Activated T-cell treated with anti-CD3 and anti-CD28 coated beads for 1 hour (primary cell): ENCODE data around the gene IFT57.
A peak's percentile ranks its signal among the peaks of the same experiment; 100 is the strongest.
"Not testable (repeated sequence)": the region's sequence is repeated elsewhere in the genome, so short reads cannot be mapped to it uniquely, and the experiment has no call there.

Experiments used
- DNase-seq: peaks from one replicate; pipeline ENCODE4 v3.0.0-alpha.2; 2020; ENCODE audit warnings: low read depth

IFT57 gene, protein sequence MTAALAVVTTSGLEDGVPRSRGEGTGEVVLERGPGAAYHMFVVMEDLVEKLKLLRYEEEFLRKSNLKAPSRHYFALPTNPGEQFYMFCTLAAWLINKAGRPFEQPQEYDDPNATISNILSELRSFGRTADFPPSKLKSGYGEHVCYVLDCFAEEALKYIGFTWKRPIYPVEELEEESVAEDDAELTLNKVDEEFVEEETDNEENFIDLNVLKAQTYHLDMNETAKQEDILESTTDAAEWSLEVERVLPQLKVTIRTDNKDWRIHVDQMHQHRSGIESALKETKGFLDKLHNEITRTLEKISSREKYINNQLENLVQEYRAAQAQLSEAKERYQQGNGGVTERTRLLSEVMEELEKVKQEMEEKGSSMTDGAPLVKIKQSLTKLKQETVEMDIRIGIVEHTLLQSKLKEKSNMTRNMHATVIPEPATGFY

GRCh38 chr3:108221911-108222852 is at the start of gene IFT57:
IFT57 (minus strand) TSS chr3:108222424; CDS start chr3:108222322, 102 bp downstream.
- peak; percentile 90 for DNase-seq

GRCh38 chr3:108271626-108272025 is 49.4 kb upstream of the IFT57 start:
- no peak for DNase-seq

DNA sequence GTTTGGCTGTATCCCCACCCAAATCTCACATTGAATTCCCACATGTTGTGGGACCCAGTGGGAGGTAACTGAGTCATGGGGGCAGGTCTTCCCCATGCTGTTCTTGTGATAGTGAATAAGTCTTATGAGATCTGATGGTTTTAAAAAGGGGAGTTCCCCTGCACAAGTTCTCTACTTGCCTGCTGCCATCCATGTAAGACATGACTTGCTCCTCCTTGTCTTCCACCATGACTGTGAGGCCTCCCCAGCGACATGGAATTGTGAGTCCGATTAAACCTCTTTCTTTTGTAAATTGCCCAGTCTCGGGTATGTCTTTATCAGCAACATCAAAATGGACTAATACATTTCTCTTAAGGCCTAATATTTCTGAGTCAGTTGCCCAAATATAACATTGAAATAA is 46.0 kb upstream of the IFT57 start:
- DNase-seq: not testable (repeated sequence)

- DNase-seq: not testable (repeated sequence)
These were observed 42.5 kb upstream of the IFT57 start for GRCh38 chr3:108264534-108265298.

- no peak for DNase-seq
These were observed 32.9 kb upstream of the IFT57 start for GRCh38 chr3:108255131-108255530.

DNA sequence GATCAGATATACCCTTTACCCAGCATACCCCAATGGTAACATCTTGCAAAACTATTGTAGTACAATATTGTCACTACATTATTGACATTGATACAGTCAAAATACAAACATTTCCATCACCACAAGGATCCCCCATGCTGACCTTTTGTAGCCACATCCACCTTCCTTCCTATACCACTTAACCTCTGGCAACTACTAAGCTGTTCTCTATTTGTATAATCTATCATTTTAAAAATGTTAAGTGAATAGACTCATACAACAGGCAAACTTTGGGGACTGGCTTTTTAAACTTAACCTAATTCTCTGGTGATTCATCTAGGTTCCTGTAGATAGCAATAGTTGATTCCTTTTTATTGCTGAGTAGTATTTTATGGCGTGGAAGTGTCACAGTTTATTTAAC is 29.6 kb upstream of the IFT57 start:
- DNase-seq: no peak

- DNase-seq: no peak
These were observed 29.0 kb upstream of the IFT57 start for GRCh38 chr3:108251265-108251664.

DNA sequence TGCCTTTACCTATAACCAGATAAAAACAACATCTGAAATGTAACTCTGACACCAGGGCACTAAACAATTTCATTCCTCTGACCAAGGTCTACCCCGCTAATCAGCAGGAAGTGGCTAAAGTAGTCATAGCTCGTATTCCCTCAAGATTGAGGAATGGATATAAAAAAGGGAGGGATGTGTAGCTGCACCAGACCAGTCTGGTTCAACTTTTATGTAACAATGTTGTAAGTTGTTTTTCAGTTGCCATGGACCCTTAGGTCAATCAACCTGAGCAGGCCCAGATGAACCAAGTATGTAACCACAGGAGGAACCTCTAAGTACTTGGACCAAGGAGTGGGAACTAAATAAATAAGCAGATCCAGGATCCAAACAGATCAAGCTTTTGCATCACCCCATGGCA is 28.4 kb upstream of the IFT57 start:
- no peak for DNase-seq

GRCh38 chr3:108243243-108243642 is 21.0 kb upstream of the IFT57 start:
- no peak for DNase-seq

GRCh38 chr3:108242776-108243175 is 20.6 kb upstream of the IFT57 start:
- DNase-seq: no peak

- no peak for DNase-seq
These were observed 19.5 kb upstream of the IFT57 start for GRCh38 chr3:108241721-108242120.

- no peak for DNase-seq
These were observed 18.9 kb upstream of the IFT57 start for GRCh38 chr3:108241146-108241545.

GRCh38 chr3:108239082-108239481 is 16.9 kb upstream of the IFT57 start:
- no peak for DNase-seq

DNA sequence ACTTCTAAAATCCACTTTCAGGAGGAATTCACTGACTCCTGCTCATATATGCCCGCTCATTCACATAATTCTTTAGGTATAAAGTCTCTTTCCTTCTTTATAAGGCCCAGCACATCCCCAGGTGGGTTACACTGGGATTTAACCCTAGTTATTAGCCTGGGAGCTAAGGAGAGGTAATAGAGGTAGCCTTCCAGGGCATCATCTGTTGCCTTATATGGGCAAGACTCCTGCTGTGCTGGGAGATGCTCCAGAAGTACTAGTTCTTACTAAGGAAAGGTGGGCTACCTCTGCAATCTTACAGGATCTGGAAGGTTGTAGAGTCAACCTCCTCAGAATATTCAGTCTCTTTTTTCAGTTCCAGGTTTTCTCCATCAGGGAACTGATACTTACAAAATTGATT is 13.1 kb upstream of the IFT57 start:
- no peak for DNase-seq

DNA sequence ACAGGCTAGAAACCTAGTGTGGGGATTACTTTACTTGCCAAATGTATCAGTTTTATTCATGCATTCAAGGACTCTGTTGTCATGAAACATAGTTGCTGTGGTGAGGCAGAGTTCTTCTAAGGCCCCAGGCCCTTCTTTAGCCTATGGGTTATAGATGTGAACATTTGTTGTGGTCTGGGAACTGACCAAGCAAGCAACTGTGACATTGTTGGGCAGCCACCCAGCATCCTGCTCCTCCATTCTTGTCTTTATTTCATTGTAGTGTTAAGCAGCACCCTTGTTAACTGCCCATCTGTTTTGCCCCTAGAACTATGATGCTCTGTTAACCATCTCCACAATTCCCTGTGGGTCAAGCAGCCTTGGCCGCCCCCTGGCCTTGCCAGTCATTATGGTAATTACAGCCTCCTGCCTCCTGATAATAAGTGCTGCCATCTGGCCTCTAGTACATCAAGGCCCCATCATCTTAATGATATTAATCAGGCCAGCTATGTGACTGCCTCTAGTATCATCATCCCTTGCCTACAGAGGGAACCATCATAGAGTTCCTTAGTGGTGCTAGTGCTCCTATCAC is 12.2 kb upstream of the IFT57 start:
- no peak for DNase-seq

- DNase-seq: no peak
These were observed 6.1 kb upstream of the IFT57 start for GRCh38 chr3:108228286-108228685.

DNA sequence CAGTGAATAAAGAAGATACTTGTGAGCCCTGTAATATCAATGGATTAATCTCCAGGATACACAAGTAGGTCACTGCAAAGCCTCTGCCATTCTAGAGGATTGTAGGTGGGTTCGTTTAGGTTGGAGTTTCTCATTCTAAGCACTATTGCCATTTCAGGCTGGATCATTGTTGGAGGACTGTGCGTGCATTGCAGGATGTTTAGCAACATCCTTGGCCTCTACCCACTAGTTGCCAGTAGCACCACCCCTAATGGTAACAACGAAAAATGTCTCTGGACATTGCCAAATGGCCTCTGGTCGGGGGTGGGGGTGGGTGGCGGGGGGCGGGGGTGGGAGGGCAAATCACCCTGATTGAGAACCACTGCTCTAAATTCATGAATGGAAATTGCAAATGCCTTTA is 4.9 kb upstream of the IFT57 start:
- DNase-seq: no peak

DNA sequence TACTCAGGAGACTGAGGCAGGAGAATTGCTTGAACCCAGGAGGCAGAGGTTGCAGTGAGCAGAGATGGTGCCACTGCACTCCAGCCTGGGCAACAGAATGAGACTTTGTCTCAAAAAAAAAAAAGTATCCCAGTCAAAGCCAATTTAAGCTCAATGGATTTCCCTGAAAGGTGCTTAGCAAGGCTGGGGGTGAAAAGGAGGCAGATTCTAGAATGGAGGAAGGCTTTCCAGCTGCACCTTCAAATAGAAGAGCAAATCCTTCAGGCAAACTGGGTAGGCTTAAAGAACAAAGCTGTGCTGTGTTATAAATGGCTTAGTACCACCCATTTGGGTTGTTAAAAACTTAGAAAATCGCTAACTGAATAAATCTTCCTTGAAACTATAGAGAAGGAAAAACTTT is 3.0 kb upstream of the IFT57 start:
- no peak for DNase-seq

DNA sequence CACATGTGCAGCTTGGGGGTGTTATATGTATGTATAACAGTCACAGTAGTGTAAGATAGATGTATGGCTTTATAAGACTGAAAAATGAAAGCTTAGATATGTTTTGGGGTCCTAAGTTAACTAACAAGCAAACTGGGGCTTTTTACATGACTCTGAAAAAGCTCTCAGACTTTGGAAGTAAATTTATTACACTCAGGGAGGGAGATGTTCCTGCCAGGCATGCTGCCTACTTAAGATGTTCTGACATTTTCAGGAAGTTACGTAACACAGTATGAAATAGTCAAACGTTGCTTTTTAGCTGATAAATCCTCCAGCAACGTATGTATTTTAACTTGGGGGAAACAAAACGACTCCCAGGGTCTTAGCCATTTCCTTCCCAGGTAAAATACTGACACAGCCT is 1.7 kb upstream of the IFT57 start:
- DNase-seq: no peak

GRCh38 chr3:108222853-108223565 is 785 bp upstream of the IFT57 start:
- DNase-seq: no peak

DNA sequence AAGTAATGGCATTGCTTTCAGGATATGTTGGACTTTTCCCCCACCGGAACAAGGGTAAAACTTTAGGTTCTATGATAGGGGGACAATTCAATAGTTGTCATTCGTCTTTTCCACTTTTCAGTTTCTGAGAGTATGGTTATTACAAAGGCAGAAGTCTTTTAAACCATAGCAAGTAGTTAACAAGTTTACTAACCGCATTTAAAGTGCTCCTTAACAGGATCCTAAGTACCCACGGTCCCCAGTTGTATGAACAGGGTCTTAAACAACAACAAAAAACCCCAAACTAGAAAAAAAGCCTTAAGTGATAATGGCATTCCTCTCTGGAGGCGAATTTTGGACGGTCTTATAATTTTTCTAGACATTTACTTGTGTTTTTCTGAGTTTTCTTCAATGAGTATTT is 831 bp downstream of the IFT57 start:
- no peak for DNase-seq
